ENCODE results near the gene MYNN. TPM values are rescaled to one million over a fixed set of nuclear protein-coding genes. Genes with fewer than 3 reads are reported as not detected.

Gene MYNN
- total and polyA plus RNA-seq, 2 of the 13 experiments (the other 11 are each of a cell fraction or from before 2014, with no cell fraction given) = 10.4 to 17.6 TPM

GRCh38 chr3:169781209-169781855 lies 8.1 kb downstream of the MYNN start (continued):
- TF ChIP-seq AHDC1 (CRISPR knock-in tag; IDR thresholded peaks at IDR 0.05; ENCODE audit: borderline replicate concordance) = no peak
- TF ChIP-seq SP2 (CRISPR knock-in tag; IDR thresholded peaks at IDR 0.05) = no peak

GRCh38 chr3:169787120-169787519 lies 13.9 kb downstream of the MYNN start:
- in situ Hi-C loops (cut with HindIII; ENCODE audit: extremely low pct_ligation_motif_present, low pct_unique_long_range_greater_than_20kb) = no loop called here
- Histone ChIP-seq H3K9me3 (ENCODE audit: low read length) (no peaks in the 10 kb centered on the region), H3K79me2 (ENCODE audit: insufficient read depth, low read length) (no peaks in the 10 kb centered on the region), H2AFZ (ENCODE audit: low read length) (no peak overlapping the region), H3K9ac (ENCODE audit: insufficient read depth, low read depth, low read length) (no peak overlapping the region), H3K36me3 (replicated peaks in 1 of 2; ENCODE audit: control insufficient read depth in 1 of 2, insufficient read depth in 2 of 2, low read length in 2 of 2) (peaks cover 0 to 27% of the 10 kb centered on the region in 2 experiments; a peak in 4 of 5 replicates), H3K27me3 (ENCODE audit: control insufficient read depth in 1 of 2, insufficient read depth in 2 of 2, low read length in 2 of 2) (no peaks in the 10 kb centered on the region), H3K4me2 (ENCODE audit: low read depth, low read length) (no peak overlapping the region), H3K27ac (ENCODE audit: extremely low read length, insufficient read depth, low read length) (no peak overlapping the region), H3K4me3 (replicated peaks in 1 of 3; ENCODE audit: insufficient read depth in 1 of 3, low read depth in 2 of 3, low read length in 3 of 3) (no peak overlapping the region), H4K20me1 (ENCODE audit: insufficient read depth, low read length) (no peaks in the 10 kb centered on the region), H3K4me1 (ENCODE audit: insufficient read depth, low read length) (no peaks in the 10 kb centered on the region)
- intact Hi-C loops (cut with micrococcal nuclease; ENCODE audit: unreplicated experiment) = no loop called here
- TF ChIP-seq ZNF556 (CRISPR knock-in tag; IDR thresholded peaks at IDR 0.05; ENCODE audit: borderline replicate concordance) (no peak), ZBTB40 (IDR thresholded peaks at IDR 0.05) (no peak), ZBTB40 (CRISPR knock-in tag; IDR thresholded peaks at IDR 0.05) (no peak), MAFK (conservative IDR thresholded peaks at IDR 0.05 in 1 of 2, IDR thresholded peaks at IDR 0.05 in 1 of 2; ENCODE audit: low read length in 2 of 2) (peak; percentile 59 to 84; a peak in 3 of 4 replicates), MAFF (IDR thresholded peaks at IDR 0.05; ENCODE audit: low read depth, low read length) (peak; percentile 67; the same call in 1 of the 2 replicates)
- CTCF ChIA-PET (ENCODE audit: low intra/inter-chr PET ratio, low total read pairs) = no interaction called here
- POLR2A ChIA-PET = no interaction called here
- DNase-seq (ENCODE audit: low spot score) = no peak
- no peak for FAIRE-seq
- ATAC-seq = no peak
- BruUV-seq (replicated peaks) = no TSS peak
- 96% methylated on average over 4 of the region's 4 CpGs for WGBS (ENCODE audit: low lambda C conversion rate)
